Left renal cortex interstitium (tissue), 4 donors: ENCODE data around the gene GAL3ST2. TPM values are rescaled to one million over a fixed set of nuclear protein-coding genes. Genes with fewer than 3 reads are reported as not detected.
"Not testable (repeated sequence)": the region's sequence is repeated elsewhere in the genome, so short reads cannot be mapped to it uniquely, and the experiment has no call there.

Experiments used
- DNase-seq, 4 donors: peaks; one replicate each; pipeline ENCODE4 v3.0.0-alpha.2; 2013; ENCODE audit warnings: low read depth in 4 of 4, low spot score in 2 of 4, missing footprints in 1 of 4
- polyA plus RNA-seq, 4 donors: library from polyadenylated mRNA; unstranded; fragments of 120-200 nt; gene quantifications; one replicate each; pipeline ENCODE4 v1.2.1, GENCODE V29; 2013; ENCODE audit not compliant: insufficient read length in 4 of 4

The GAL3ST2 gene
- polyA plus RNA-seq, 4 donors: 0.13 to 0.83 (median 0.45) TPM

DNA sequence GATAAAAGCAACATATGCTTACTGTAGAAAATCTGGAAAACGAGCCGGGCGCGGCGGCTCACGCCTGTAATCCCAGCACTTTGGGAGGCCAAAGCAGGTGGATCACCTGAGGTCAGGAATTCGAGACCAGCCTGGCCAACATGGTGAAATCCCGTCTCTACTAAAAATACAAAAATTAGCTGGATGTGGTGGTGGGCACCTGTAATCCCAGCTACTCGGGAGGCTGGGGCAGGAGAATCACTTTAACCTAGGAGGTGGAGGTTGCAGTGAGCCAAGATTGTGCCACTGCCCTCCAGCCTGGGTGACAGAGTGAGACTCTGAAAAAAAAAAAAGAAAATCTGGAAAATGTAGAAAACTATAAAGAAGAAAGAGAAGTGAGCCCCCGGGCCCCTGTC, 41.2 kb downstream of the GAL3ST2 start:
- DNase-seq: not testable (repeated sequence)

DNA sequence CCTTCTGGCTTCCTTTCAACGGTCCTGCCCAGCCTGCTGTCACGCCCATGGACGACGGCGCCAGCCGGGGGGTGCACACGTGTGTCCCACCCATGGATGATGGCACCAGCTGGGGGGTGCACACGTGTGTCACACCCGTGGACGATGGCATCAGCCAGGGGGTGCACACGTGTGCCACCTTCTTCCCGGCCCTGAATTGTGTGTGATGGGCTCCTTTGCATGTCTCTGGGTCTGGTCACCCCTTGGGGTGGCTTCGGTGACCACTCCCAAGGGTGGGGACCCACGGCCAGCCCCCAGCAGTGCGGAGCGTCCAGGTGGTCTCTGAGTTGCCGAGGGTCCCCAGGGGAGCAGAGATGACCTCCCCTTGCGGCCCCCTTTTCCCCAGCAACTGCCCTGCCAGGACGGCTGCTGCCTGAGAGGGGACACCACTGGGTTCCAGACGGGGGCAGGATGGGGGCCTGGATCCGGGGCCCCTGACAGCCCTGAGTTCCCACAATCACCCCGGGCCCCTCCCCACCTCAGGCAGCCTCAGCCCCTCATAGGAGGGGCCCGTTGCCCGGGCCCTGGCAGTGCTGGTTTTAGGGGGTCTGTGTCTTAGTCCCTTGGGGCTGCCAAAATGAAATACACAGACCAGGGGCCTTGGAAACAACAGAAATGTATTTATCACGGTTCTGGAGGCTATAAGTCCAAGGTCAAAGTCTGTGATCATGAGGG, 41.8 kb downstream of the GAL3ST2 start:
- no peak for DNase-seq

DNA sequence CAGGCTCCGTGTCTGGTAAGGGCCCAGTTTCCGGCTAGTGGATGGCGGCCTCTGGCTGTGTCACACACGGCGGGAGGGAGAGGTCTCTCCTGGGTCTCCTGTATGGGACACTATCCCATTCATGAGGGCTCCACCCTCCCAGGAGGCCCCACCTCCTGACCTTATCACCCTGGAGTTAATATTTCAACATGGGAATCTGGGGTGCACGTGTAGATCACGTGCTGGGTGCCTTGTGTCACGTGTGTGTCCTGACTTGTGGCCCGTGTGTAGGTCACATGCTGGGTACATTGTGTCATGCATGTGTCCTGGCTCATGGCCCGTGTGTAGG, 42.3 kb downstream of the GAL3ST2 start:
- no peak for DNase-seq

DNA sequence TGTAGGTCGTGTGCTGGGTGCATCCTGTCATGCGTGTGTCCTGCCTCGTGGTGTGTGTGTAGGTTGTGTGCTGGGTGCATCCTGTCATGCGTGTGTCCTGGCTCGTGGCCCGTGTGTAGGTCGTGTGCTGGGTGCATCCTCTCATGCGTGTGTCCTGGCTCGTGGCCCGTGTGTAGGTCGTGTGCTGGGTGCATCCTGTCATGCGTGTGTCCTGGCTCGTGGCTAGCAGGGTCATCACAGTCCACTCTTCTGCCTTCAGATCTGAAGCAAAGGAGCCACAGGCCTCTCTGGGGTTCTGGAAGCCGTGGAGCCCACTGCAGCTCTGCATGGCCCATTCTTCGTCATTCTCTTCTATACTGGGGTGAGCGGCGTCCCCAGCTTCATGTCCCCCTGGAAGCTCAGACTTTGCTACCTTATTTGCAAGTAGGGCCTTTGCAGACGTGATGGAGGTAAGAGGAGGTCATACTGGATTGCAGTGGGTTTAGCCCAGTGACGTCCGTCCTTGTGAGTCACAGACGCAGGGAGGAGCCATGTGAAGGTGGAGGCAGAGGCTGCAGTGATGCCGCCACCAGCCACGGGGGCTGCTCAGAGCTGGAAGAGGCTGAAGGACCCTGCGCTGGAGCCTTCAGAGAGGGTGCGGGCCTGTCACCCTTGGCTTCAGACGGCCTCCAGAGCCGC, 43.5 kb downstream of the GAL3ST2 start:
- not testable (repeated sequence) for DNase-seq

DNA sequence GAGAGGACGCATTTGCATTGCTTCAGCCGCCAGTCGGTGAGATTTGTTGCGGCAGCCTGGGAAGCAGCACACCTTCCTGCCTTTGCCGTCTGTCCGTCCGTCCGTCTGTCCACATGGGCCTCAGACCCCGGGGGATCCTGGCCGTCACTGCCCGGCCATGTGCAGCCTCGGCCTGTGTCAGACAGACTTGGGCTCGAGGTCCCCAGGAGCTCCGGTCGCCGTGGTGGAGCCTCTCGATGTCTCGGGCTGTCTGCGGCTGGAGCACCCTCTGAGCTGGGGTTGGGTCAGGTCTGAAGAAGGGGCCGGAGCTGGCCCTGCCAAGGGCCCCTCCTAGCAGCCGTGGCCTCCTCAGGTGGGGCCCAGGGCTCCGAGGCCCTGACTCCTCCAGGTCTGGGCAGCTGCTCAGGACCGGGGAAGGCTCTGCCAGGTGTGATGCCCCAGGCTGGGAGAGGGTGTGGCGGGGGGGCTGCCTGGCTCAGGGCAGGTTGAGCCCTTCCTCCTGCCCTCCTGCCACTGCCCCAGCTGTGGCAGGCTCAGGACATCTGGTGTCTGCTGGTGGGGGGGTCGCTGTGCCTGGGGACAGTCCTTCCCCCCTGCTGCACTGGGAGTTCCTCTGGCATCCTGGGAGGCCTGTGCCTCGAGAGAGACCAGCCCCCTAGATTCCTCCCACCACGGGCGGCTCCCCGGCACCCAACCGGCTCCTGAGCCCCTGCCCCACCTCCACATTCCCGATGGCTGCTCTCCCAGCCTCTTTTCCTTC, 44.2 kb downstream of the GAL3ST2 start:
- no peak for DNase-seq

DNA sequence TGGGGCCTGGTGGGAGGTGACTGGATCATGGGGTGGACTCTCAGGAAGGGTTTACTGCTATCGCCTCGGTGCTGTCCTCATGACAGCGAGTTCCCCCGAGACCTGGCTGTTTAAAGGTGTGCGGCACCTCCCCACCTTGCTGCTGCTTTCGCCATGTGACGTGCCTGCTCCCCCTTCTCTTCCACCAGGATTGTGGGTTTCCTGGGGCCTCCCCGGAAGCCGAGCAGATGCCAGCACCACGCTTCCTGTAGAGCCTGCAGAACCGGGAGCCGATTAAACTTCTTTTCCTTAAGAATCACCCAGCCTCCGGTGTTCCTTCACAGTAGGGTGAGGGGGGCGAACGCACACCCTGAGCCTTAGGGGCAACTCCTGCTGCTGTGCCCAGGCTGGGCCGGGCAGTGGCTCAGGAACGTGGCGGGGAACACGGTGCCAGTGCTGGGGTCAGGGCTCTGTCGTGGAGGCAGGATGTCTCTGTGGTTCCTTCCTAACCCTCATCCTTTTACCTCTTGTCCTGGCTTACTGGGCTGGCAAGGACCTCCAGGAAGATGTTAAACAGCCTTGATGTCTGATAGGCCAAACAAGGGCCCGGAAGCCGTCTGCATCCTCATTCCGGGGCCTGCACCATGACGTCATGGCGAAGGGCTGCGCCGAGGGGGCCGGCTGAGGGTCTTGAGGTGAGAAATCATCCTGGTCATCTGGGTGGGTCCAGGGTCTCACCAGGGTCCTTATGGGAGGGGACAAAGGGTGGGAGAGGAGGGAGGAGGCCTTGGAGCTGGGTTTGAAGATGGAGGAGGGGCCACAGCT, 45.0 kb downstream of the GAL3ST2 start:
- no peak for DNase-seq

DNA sequence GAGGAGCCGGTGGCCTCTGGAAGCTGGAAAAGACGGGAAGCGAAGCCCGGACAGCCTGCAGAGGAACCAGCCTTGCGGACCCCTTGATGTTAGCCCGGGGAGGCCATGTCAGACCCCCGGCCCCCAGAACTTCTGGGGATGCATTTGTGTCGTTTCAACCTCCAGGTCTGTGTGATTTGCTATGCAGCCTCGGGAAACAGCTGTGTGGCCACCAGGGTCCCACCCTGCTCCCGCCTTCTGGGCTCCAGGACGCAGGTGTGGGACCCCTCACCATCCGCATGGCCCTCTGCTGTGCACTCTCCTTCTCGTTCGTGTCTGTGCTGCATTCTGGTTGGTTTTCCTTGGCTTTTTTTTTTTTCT, 45.6 kb downstream of the GAL3ST2 start:
- no peak for DNase-seq

DNA sequence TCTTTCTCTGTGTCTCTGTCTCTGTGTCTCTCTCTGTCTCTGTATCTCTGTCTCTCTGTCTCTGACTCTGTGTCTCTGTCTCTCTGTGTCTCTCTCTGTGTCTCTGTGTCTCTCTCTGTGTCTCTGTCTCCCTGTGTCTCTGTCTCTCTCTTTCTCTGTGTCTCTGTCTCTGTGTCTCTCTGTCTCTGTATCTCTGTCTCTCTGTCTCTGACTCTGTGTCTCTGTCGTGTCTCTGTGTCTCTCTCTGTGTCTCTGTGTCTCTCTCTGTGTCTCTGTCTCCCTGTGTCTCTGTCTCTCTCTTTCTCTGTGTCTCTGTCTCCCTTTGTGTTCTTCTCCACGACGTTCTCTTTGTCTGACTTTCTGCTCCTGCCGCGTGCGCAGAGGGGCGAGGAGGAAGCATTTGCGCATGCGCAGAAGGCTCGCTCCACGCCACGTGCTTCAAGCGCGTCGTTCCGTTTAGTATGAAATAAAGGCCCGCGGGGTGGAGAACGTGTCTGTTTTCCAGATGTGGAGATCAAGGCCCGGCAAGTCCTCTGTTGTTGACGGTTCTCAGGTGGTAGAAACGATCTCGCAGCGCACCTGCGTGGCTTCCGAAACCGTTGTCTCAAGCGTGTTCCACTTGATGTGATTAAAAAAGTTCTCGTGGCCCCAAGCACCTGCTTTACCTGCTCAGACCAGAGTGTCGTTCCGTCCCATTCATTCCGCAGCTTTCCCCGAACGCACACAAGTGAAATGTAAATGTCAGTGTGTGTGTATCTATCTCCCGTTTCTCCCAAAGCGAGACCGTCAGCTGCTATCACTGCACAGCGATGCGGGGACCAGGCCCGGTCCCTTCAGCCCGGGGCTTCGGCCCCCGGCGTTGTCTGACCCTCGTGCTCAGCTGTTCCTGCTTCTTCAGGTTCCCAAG, 47.2 kb downstream of the GAL3ST2 start:
- DNase-seq: not testable (repeated sequence)

DNA sequence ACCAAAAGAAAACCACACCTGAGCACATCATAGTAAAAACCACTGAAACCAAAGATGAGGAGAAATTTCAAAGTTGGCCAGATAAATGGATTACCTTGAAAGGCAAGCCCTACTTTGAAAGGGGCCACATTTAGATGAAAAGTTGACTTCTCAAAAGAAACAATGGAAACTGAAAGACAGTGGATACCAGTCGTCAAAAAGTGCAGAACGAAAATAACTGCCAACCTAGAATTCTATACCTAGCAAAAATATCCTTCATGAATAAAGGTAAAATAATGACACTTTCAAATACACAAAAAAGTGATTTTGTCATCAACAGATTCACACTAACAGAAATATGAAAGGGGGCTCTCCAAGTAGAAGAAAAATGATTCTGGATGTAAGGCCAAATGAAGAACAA, 50.8 kb downstream of the GAL3ST2 start:
- DNase-seq: no peak

DNA sequence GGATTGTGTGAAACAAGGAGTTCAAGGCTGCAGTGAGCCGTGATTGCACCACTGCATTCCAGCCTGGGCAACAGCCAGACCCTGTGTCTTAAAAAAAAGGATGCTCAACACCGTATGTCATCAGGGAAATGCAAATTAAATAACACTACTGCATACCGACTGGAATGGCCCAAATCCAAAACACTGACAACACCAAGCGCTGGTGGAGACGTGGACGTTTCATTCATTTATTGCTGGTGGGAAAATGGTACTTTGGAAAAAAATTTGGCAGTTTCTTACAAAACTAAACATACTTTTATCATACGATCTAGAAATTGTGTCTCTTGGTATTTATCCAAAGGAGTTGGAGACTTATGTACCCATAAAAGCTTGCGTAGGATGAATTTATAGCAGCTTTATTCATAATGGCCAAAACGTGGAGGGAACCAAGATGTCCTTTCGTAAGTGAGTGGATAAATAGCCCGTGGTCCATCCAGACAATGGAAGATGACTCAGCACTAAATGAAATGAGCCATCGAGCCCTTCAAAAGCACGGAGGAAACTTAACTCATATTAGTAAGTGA, 56.6 kb downstream of the GAL3ST2 start:
- no peak for DNase-seq

DNA sequence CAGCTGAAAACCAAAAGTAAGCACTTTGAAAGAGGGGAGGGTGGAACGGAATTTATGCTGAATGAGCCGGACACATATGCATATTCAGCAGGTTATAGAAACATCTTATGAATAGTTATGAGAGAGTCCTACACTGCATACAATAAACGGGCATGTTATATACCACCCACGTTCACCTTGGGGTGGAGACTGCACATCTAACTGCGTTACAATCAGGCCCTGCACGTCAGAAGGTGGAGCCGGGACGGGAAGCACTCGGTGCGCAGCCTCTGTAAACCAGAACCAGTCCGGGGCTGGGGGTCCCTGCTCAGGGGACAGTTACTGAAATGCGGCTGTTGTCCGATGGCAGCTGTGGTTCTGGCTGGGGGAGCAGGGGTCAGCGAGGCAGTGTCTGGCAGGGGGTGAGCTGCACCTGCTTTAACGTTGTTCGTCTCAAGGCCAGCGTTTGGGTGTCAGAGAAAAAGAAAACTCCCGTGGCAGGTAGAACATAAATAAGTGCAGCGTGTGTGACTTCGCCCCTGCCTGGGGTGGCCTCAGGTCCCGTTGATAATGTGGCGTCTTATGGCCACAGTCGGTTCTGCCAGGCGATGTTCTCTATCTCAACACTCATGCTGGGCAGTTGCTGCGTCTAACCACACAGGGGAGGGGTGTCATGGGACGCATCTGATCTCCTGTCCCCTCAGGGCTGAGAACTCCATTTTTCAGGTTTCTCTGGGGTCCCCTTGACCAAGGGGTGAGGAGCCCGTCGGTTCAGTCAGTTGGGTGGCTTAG, 57.3 kb downstream of the GAL3ST2 start:
- DNase-seq: not testable (repeated sequence)

DNA sequence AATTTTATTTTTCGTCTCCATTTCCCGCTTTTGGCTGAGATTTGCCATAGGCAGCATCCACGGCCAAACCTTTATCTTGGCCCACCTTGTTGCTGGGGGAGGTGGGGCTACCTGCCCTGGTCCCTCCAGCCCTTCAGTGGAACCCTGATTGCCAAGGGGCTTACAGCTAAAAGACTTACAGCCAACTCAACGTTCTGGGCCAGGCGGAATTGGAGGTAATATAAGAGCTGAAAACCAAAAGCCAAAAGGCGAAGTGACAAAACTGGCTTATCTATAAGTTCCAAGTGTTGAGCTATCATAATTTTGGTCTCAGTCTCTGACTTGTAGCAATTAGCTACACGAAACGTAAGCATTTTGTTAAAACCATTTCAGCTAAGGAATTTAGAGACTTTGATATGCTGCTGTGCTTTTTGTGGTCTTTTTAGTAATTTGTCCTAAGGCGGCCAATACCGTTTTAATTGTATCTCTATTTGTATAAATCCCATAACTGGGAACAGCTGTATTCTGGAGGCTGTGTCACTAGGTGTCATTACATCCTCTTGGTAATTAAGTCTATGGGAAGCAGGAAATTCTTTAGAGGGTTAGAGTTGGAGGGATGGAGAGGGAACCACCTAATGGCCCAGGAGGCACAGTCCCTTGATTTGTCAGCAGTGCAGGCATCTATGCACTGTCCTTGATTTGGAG, 58.0 kb downstream of the GAL3ST2 start:
- DNase-seq: no peak

DNA sequence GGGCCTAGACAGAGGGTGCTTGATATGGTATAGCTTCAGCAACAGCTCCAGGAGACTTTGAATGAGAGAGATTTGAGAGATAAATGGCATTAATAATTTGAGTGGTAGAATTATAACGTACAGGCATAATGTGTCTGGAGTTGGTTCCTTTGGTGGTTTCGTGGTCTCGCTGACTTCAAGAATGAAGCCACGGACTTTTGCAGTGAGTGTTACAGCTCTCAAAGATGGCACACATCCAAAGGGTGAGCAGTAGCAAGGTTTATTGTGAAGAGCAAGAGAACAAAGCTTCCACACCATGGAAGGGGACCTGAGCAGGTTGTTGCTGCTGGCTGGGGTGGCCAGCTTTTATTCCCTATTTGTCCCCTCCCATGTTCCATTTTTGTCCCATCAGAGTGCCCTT, 59.0 kb downstream of the GAL3ST2 start:
- DNase-seq: no peak

DNA sequence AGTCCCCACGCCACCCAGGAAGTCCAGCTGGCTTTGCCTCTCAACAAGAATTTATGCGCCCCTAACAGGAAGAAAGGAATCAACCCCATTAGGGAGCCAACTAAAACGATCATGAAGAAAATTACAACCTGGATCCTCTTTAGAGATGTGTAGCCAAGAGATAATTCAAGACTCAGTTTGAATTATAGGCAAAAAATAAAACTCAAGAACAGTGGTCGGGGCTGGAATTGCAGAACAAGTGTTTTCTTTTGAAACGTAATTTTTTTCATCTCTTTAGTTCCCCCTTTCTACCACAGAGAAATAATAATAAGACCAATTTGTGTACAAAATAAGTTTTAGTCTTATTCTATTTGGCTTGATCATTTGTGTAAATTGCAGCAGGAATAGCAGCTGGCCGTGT, 59.7 kb downstream of the GAL3ST2 start:
- DNase-seq: no peak

DNA sequence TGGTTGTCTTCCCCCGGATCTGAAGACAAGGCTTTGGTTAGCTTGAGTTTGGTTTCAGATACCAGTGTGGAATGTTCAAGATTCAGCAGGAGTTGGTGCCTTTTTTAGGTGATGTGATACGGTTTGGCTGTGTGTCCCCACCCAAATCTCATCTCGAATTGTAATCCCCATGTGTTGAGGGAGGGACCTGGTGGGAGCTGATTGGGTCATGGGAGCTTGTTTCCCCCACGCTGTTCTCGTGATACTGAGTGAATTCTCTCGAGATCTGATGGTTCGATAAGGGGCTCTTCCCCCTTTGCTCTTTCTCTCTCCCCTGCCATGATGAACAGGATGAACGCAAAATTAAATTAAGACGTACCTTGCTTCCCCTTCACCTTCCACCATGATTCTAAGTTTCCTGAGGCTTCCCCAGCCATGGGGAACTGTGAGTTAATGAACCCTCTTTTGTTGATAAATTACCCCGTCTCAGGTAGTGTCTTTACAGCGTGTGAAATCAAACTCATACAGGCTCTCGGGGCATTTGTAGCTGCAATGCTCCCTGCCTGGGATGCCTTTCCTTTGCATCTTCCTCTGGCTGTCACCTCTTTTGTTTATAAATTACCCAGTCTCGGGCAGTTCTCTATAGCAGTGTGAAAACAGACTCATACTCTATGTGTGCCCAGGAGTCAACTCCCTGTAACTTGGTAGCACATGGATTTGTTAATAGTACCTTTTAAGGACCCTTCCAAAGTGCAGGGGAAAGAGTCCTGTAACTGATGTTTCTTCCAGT, 60.8 kb downstream of the GAL3ST2 start:
- DNase-seq: no peak

DNA sequence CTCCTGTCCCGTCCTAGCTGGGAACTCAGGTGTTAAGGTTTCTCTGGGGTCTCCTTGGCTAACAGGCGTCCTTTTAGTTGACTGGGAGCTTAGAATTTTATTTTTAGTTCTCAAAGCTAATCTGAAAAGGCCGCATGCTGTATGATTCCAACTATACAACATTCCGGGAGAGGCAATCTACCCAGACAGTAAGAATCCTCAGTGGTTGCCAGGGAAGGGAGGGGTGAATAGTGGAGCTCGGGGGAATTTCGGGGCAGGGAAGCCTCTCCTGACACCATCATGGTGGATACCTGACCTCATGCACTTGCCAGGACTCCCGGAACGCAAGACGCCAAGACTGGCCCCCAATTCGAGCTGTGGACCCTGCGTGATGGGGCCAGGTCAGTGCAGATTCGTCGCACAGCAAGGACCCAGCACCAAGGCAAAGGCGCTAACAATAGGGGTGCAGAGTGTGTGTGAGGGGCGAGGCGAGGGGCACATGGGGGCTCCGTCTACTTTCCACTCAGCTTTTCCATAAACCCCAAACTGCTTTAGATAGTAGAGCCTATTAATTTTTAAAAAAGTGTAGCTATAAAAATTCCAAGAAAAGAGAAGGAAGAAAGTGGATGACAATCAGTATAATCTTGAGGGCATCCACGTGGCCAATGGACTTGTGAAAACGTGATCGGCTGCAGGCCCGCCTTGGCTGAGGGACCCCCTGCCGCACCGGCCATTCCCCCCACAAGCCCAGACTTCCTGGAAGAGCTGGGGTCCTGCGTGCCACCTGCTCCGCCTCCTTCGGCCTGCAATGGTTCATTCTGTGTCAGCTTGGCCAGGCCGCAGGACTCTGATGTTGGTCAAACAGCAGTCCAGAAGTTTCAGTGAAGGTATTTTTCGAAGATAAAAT, 64.8 kb downstream of the GAL3ST2 start:
- no peak for DNase-seq

DNA sequence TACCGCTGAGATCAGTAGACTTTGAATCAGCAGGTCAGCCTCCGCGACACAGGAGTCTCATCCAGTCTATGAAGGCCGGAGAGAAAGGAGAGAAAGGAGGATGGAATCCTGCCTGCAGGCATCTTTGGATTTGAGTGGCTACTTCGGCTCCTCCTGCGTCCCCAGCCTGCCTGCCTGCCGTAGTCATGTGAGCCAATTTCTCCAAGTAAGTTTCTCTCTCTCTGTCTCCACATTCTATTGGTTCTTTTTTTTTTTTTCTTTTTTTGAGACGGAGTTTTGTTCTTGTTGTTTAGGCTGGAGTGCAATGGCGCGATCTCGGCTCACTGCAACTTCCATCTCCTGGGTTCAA, 65.4 kb downstream of the GAL3ST2 start:
- no peak for DNase-seq
